ENCODE results near the gene COL6A6.

COL6A6 gene

DNA sequence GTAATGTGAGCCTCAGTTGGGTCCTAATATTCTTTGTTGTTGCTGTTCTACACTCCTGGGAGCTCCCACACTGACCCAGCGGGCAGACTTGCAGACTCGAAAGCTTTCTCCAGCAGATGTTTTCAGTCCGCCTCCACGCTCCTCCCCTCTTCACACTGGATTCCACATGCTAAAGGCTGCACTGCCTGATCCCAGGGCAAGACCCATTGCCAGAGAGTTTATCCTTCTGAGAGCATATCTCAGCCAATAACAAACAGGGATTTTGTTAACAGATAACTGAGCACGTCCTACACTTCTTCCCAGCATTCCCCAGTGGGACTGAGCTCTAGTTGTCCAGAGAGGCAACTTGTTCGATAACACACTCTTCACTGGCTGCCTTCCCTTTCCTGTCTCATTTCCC, 8.0 kb upstream of the COL6A6 start:
- TF ChIP-seq, protein P1, sequence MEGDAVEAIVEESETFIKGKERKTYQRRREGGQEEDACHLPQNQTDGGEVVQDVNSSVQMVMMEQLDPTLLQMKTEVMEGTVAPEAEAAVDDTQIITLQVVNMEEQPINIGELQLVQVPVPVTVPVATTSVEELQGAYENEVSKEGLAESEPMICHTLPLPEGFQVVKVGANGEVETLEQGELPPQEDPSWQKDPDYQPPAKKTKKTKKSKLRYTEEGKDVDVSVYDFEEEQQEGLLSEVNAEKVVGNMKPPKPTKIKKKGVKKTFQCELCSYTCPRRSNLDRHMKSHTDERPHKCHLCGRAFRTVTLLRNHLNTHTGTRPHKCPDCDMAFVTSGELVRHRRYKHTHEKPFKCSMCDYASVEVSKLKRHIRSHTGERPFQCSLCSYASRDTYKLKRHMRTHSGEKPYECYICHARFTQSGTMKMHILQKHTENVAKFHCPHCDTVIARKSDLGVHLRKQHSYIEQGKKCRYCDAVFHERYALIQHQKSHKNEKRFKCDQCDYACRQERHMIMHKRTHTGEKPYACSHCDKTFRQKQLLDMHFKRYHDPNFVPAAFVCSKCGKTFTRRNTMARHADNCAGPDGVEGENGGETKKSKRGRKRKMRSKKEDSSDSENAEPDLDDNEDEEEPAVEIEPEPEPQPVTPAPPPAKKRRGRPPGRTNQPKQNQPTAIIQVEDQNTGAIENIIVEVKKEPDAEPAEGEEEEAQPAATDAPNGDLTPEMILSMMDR (IDR thresholded peaks at IDR 0.05; ENCODE audit: insufficient read depth, low read length), result no peak
- TF ChIP-seq GABPA (IDR thresholded peaks at IDR 0.05; ENCODE audit: low read depth) (no peak), SPI1 (IDR thresholded peaks at IDR 0.05; ENCODE audit: borderline replicate concordance, low read depth) (no peak), POLR2AphosphoS5 (IDR thresholded peaks at IDR 0.05; ENCODE audit: low read depth) (no peak)
- TF ChIP-seq, protein P2, sequence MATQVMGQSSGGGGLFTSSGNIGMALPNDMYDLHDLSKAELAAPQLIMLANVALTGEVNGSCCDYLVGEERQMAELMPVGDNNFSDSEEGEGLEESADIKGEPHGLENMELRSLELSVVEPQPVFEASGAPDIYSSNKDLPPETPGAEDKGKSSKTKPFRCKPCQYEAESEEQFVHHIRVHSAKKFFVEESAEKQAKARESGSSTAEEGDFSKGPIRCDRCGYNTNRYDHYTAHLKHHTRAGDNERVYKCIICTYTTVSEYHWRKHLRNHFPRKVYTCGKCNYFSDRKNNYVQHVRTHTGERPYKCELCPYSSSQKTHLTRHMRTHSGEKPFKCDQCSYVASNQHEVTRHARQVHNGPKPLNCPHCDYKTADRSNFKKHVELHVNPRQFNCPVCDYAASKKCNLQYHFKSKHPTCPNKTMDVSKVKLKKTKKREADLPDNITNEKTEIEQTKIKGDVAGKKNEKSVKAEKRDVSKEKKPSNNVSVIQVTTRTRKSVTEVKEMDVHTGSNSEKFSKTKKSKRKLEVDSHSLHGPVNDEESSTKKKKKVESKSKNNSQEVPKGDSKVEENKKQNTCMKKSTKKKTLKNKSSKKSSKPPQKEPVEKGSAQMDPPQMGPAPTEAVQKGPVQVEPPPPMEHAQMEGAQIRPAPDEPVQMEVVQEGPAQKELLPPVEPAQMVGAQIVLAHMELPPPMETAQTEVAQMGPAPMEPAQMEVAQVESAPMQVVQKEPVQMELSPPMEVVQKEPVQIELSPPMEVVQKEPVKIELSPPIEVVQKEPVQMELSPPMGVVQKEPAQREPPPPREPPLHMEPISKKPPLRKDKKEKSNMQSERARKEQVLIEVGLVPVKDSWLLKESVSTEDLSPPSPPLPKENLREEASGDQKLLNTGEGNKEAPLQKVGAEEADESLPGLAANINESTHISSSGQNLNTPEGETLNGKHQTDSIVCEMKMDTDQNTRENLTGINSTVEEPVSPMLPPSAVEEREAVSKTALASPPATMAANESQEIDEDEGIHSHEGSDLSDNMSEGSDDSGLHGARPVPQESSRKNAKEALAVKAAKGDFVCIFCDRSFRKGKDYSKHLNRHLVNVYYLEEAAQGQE (IDR thresholded peaks at IDR 0.05; ENCODE audit: insufficient replicate concordance, low read depth), result no peak
- peaks cover 3% of the 10 kb centered on the region for H3K27me3 ChIP-seq (ENCODE audit: insufficient read depth, poor library complexity, severe bottlenecking)
- H3K27ac ChIP-seq (replicated peaks), result no peak overlapping the region
- no peak overlapping the region for H3K4me3 ChIP-seq (replicated peaks; ENCODE audit: insufficient read depth, low read length)
- DNase-seq (ENCODE audit: low read depth in 1 of 2, low spot score in 1 of 2), result no peak

DNA sequence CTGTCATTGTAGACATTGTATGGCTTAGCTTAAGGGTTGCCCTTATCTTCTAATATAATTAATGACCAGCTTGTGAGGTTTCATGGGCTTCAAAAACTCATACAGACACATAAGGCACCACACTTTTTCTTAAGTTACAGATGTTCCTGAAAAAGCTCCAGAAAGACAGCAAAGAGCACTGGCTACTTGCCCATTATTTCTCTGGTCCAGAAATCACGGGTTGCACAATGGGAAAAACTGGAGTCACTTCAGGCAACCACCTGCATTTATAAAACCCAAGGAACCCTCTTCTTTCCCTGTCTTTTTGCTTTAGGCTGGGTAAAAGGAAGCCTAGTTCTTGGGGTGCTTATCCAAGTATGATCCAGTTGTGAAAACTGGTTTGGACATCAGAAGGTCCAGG, 2.3 kb upstream of the COL6A6 start:
- no peak for DNase-seq (ENCODE audit: low read depth in 1 of 2, low spot score in 1 of 2)
- no peak overlapping the region for H3K27ac ChIP-seq (replicated peaks)
- TF ChIP-seq SPI1 (IDR thresholded peaks at IDR 0.05; ENCODE audit: borderline replicate concordance, low read depth) (no peak), GABPA (IDR thresholded peaks at IDR 0.05; ENCODE audit: low read depth) (no peak), POLR2AphosphoS5 (IDR thresholded peaks at IDR 0.05; ENCODE audit: low read depth) (no peak)
- TF ChIP-seq, protein P2 (IDR thresholded peaks at IDR 0.05; ENCODE audit: insufficient replicate concordance, low read depth), result no peak
- TF ChIP-seq, protein P1 (IDR thresholded peaks at IDR 0.05; ENCODE audit: insufficient read depth, low read length), result no peak
- peaks cover 31% of the 10 kb centered on the region for H3K27me3 ChIP-seq (ENCODE audit: insufficient read depth, poor library complexity, severe bottlenecking)
- H3K4me3 ChIP-seq (replicated peaks; ENCODE audit: insufficient read depth, low read length), result no peak overlapping the region

DNA sequence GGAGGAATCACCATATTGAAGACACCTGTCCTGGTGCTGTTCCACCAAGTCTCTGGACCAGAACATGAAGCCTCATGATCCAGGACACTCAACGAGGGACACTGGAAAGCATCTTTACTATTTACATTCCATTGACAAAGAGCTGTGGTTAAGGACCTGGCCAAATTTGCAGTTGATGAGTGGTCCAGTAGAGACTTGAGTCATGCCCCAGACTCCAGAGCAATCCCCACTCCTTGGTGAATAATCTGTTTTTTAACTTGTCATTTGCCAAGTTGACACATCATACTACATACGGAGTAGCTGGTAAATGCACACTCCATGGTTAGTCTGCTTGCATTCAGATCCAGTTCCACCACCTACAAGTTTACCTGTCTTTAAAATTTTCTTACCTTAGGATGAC, 1.2 kb upstream of the COL6A6 start:
- H3K27me3 ChIP-seq (ENCODE audit: insufficient read depth, poor library complexity, severe bottlenecking), result peaks cover 36% of the 10 kb centered on the region
- TF ChIP-seq GABPA (IDR thresholded peaks at IDR 0.05; ENCODE audit: low read depth), result no peak
- TF ChIP-seq POLR2AphosphoS5 (IDR thresholded peaks at IDR 0.05; ENCODE audit: low read depth), result no peak

DNA sequence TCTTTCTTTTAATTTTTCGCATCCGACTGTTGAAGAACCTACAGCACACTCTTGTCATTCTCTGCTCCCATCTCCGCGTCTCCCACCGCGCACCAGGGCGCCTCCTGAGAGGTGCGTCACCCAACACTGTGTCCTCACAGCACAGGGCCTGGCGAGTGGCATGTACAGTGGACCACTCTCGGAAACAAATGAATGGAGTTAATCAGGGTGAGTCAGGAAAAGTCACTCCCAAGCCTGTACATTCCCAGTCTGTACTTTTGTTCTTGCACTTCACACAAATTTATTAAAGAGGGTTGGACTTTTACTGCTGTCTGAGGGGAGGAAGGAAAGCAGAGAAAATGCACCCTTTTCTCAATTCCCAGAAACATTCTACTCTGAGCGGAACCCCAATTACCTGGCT, 625 bp downstream of the COL6A6 start:
- no peak for DNase-seq (ENCODE audit: low read depth in 1 of 2, low spot score in 1 of 2)
- Histone ChIP-seq H3K27me3 (ENCODE audit: insufficient read depth, poor library complexity, severe bottlenecking) (peaks cover 43% of the 10 kb centered on the region), H3K4me3 (replicated peaks; ENCODE audit: insufficient read depth, low read length) (no peak overlapping the region), H3K27ac (replicated peaks) (no peak overlapping the region)
- TF ChIP-seq, protein P2 (IDR thresholded peaks at IDR 0.05; ENCODE audit: insufficient replicate concordance, low read depth), result no peak
- TF ChIP-seq, protein P1 (IDR thresholded peaks at IDR 0.05; ENCODE audit: insufficient read depth, low read length), result no peak
- no peak for TF ChIP-seq POLR2AphosphoS5 (IDR thresholded peaks at IDR 0.05; ENCODE audit: low read depth)
- no peak for TF ChIP-seq SPI1 (IDR thresholded peaks at IDR 0.05; ENCODE audit: borderline replicate concordance, low read depth)
- no peak for TF ChIP-seq GABPA (IDR thresholded peaks at IDR 0.05; ENCODE audit: low read depth)

More for the DNA sequence above, 1.2 kb upstream of the COL6A6 start:
- DNase-seq (ENCODE audit: low read depth in 1 of 2, low spot score in 1 of 2), result no peak
- Histone ChIP-seq H3K4me3 (replicated peaks; ENCODE audit: insufficient read depth, low read length) (no peak overlapping the region), H3K27ac (replicated peaks) (no peak overlapping the region)
